T-cell (primary cell): Measurements from ENCODE around the gene RNASE12. TPM values are rescaled to one million over a fixed set of nuclear protein-coding genes. Genes with fewer than 3 reads are reported as not detected.

ENCODE experiments used
- ATAC-seq, 4 experiments: fragments of 200-7000 bp in 3 of 4; fragments of 150-1000 bp in 1 of 4; cut with Tn5 transposase; replicated peaks in 1 of 4; 1 replicate in 3 of 4; 2 replicates in 1 of 4; pipeline ENCODE4 v1.10.0; 2021; ENCODE audit warnings: moderate library complexity in 3 of 4, mild to moderate bottlenecking in 2 of 4, moderate number of reproducible peaks in 1 of 4
- CTCF ChIA-PET, 2 donors: fragments of 300-600 bp; sonication (Branson Sonifier 250); formaldehyde crosslinking; loops; one replicate each; lab custom pipeline; 2022; ENCODE audit warnings: antibody characterized with exemption in 2 of 2; lab: Charles Lee
- POLR2A ChIA-PET, 2 donors: fragments of 300-600 bp; sonication (Branson Sonifier 250); formaldehyde crosslinking; loops; one replicate each; lab custom pipeline; 2022; ENCODE audit warnings: antibody characterized with exemption in 2 of 2; lab: Charles Lee
- DNase-seq, 35 experiments: peaks; one replicate each; pipeline versions ENCODE4 v3.0.0 to v3.0.0-alpha.2; 2013 to 2023
- H3K27ac ChIP-seq: one replicate; pipeline ENCODE4 v1.5.1; 2013; ENCODE audit warnings: low read length
- H3K27me3 ChIP-seq, 2 experiments: replicated peaks in 1 of 2; 1 replicate in 1 of 2; 2 replicates in 1 of 2; pipeline versions ENCODE4 v1.6.1 to v1.7.0; 2013; ENCODE audit warnings: low read length in 1 of 2, mixed read lengths in 1 of 2; ENCODE audit not compliant: control insufficient read depth in 2 of 2, insufficient read depth in 2 of 2; ENCODE audit errors: extremely low read depth in 1 of 2
- H3K36me3 ChIP-seq, 2 donors: 1 replicate in 1 of 2; 2 replicates in 1 of 2; pipeline versions ENCODE4 v1.6.1 to v1.7.0; 2013; ENCODE audit warnings: low read length in 1 of 2; ENCODE audit not compliant: control insufficient read depth in 2 of 2, insufficient read depth in 1 of 2; ENCODE audit errors: extremely low read depth in 1 of 2
- H3K4me1 ChIP-seq, 2 experiments: 1 replicate in 1 of 2; 2 replicates in 1 of 2; pipeline versions ENCODE4 v1.6.1 to v1.7.0; 2013; ENCODE audit warnings: low read length in 2 of 2, mixed read lengths in 1 of 2; ENCODE audit not compliant: insufficient read depth in 2 of 2, control insufficient read depth in 1 of 2; ENCODE audit errors: extremely low read depth in 1 of 2
- H3K4me3 ChIP-seq, 2 donors: 1 replicate in 1 of 2; 2 replicates in 1 of 2; pipeline versions ENCODE4 v1.5.1 to v1.7.0; 2013; ENCODE audit warnings: mild to moderate bottlenecking in 2 of 2, low read length in 1 of 2, moderate library complexity in 1 of 2; ENCODE audit not compliant: control insufficient read depth in 1 of 2; ENCODE audit errors: extremely low read depth in 1 of 2
- H3K9me3 ChIP-seq: 2 replicates; pipeline ENCODE4 v1.7.0; 2013
- H3K27ac Mint-ChIP-seq, 2 donors: one replicate each; pipeline ENCODE4 v1.8.0; 2020 to 2021; ENCODE audit warnings: mild to moderate bottlenecking in 2 of 2, mixed read lengths in 2 of 2
- H3K27me3 Mint-ChIP-seq, 2 donors: one replicate each; pipeline ENCODE4 v1.8.0; 2021 to 2022; ENCODE audit warnings: mixed read lengths in 2 of 2
- H3K36me3 Mint-ChIP-seq: one replicate; pipeline ENCODE4 v1.8.0; 2021; ENCODE audit warnings: mixed read lengths
- H3K4me1 Mint-ChIP-seq, 3 donors: one replicate each; pipeline ENCODE4 v1.8.0; 2020 to 2022; ENCODE audit warnings: mixed read lengths in 3 of 3, mild to moderate bottlenecking in 1 of 3
- H3K4me3 Mint-ChIP-seq, 3 donors: one replicate each; pipeline ENCODE4 v1.8.0; 2020 to 2022; ENCODE audit warnings: mild to moderate bottlenecking in 3 of 3, mixed read lengths in 3 of 3, moderate library complexity in 3 of 3
- H3K9me3 Mint-ChIP-seq, 3 donors: one replicate each; pipeline ENCODE4 v1.8.0; 2020 to 2022; ENCODE audit warnings: mixed read lengths in 3 of 3
- WGBS: methylation state at CpG from one replicate; pipeline ENCODE4 v1.1.5; 2013; ENCODE audit warnings: missing lambda C conversion rate; ENCODE audit not compliant: insufficient coverage; 5-methylcytosine and 5-hydroxymethylcytosine counted together
- total RNA-seq, 35 experiments: library from RNA in 6 of 35; stranded (reverse) in 6 of 35; fragments of 120-200 nt in 1 of 35; gene quantifications; one replicate each; pipeline versions ENCODE4 v1.2.1 to v1.2.4 and lab custom pipeline; 2013 to 2026

RNASE12 gene
- total RNA-seq, 5 donors from 2014 or later (not counting 1 experiment from before 2014, with no cell fraction given): not detected

DNA sequence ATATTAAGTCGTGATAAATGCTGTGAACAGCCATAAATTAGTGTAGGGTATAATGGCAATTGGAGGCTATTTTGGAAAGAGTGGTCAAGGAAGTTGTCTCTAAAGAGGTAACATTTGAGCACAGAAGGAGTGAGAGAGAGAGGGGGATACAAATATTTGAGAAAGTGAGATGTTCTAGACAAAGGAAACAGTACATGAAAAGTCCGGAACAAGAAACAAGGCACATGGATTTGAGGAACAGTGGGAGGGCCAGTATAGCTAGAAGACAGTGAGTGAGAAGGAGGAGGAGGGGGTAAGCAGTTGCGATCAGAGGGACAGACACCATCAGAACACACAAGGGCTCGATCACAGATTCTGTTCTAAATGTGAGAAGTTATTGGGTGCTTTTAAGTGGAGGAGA, 20.1 kb upstream of the RNASE12 start:
- Histone ChIP-seq H3K4me1 (peaks cover 19 to 27% of the 10 kb centered on the region in 2 experiments), H3K9me3 (no peaks in the 10 kb centered on the region), H3K27me3 (no peaks in the 10 kb centered on the region), H3K27ac (no peak overlapping the region), H3K4me3 (no peak overlapping the region), H3K36me3 (no peaks in the 10 kb centered on the region)
- H3K36me3 Mint-ChIP-seq: no peaks in the 10 kb centered on the region
- whole genome bisulfite sequencing: 83% methylated on average over 4 of the region's 4 CpGs
- H3K9me3 Mint-ChIP-seq: no peaks in the 10 kb centered on the region
- DNase-seq: no peak
- H3K4me1 Mint-ChIP-seq: peaks cover 0 to 5% (median 4%) of the 10 kb centered on the region in 3 donors
- H3K4me3 Mint-ChIP-seq: no peak overlapping the region
- no peak for ATAC-seq
- no peak overlapping the region for H3K27ac Mint-ChIP-seq
- CTCF ChIA-PET: interaction anchor here (0.6 to 5.1 kb wide), 6 partner anchors 54 to 285 kb away, joined by 3 to 69 read pairs (median 10); no protein-coding TSS in a partner anchor
- POLR2A ChIA-PET: no interaction called here
- H3K27me3 Mint-ChIP-seq: no peaks in the 10 kb centered on the region

DNA sequence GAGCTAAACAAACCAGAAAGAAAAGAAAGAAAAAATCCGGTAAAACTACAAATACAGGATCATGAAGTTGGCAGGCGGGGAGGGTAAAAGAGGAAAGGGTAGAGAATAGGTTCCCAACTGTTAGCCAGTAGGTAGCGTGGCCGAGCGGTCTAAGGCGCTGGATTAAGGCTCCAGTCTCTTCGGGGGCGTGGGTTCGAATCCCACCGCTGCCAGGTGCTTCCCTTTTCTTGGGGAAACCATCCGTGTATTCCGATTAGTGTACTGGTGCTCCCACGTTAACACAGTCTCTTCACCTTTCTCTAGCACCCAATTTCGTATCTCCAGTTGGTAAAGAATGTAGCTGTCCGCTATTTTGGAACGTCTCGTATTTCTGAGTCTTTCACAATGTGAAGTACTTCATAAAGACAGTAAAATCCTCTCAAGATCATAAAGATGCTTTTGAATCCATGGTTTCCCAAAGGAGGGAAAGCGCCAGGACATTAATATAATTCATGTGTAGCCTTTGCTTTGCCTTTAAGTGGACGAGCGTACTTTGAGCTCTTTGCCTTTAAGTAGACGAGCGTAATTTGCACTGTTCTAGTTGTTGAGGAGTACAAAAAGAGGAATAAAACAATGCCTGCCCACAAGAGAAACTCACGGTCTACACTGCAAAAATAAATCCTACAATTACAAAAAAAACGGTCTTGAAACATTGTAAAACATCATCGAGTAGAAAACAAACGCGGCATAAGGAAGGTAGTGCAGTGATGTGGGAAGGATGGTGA, 19.0 kb upstream of the RNASE12 start:
- no peaks in the 10 kb centered on the region for H3K27me3 Mint-ChIP-seq
- H3K4me3 Mint-ChIP-seq: no peak overlapping the region
- no peaks in the 10 kb centered on the region for H3K36me3 Mint-ChIP-seq
- 3% methylated on average over 11 of the region's 27 CpGs for WGBS
- ChIA-PET POLR2A (interaction anchor here in 1 of 2 donors (0.9 kb wide), 1 partner anchor 199 kb away, joined by 3 read pairs; no protein-coding TSS in a partner anchor), CTCF (interaction anchor here (0.6 to 5.1 kb wide), 24 partner anchors 10 to 304 kb away, joined by 3 to 69 read pairs (median 4); partner anchors contain the start of genes PARP2 (in 2 of the 2), PIP4P1 (in 1 of the 2) and TTC5 (in 1 of the 2))
- no peaks in the 10 kb centered on the region for H3K36me3 ChIP-seq
- H3K9me3 Mint-ChIP-seq: no peaks in the 10 kb centered on the region
- H3K9me3 ChIP-seq: no peaks in the 10 kb centered on the region
- peak overlapping the region; percentile 67 to 95 for H3K4me3 ChIP-seq
- DNase-seq: peak in 33 of 35 experiments; percentile 36 to 82 (median 57)
- peak overlapping the region; percentile 30 for H3K27ac ChIP-seq
- no peak overlapping the region for H3K27ac Mint-ChIP-seq
- peaks cover 0 to 5% (median 1%) of the 10 kb centered on the region in 3 donors for H3K4me1 Mint-ChIP-seq
- H3K27me3 ChIP-seq: no peaks in the 10 kb centered on the region
- ATAC-seq: peak in 3 of 4 experiments; percentile 12 to 23 (median 19)
- H3K4me1 ChIP-seq: peaks cover 19 to 27% of the 10 kb centered on the region in 2 experiments

DNA sequence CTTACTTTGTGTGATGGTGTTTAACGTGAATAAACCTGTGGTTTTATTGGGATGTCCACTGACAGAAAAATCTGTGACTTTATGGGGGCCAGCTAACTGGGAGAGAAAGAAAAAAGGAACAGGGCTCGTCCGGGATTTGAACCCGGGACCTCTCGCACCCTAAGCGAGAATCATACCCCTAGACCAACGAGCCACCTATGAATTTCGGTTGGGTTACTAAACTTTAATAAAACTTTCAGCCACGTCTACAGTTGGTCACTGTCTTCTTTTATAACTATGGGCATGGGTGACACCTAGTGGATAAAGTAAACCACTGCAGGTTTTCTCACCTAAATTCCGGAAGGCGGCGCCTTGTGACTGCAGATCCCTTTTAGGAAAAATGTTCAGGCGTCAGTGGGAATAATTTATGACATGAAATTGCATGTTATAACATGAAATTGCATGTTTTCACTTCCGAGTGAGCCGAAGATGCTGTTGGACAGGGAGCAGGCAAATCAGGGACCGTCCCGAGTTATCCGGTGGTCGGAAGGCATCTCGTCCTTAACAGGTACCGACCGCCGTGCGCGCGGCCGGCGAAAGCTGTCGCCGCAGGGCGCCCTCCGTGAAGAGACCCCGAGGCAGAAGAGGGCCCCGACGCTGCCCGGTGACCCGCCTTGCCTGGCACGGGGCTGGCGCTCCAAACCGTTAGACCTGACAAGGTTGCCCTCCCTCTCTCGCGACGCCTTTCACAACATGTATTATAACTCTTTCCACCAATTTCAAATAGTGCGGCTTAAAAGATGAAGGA, 18.2 kb upstream of the RNASE12 start:
- Mint-ChIP-seq H3K27me3 (no peaks in the 10 kb centered on the region), H3K9me3 (no peaks in the 10 kb centered on the region), H3K4me1 (peaks cover 0 to 1% (median under 1%) of the 10 kb centered on the region in 3 donors), H3K27ac (no peak overlapping the region), H3K4me3 (no peak overlapping the region), H3K36me3 (no peaks in the 10 kb centered on the region)
- Histone ChIP-seq H3K27me3 (no peaks in the 10 kb centered on the region), H3K4me3 (peak overlapping the region; percentile 67 to 95), H3K36me3 (no peaks in the 10 kb centered on the region), H3K4me1 (peaks cover 19 to 26% of the 10 kb centered on the region in 2 experiments), H3K9me3 (no peaks in the 10 kb centered on the region), H3K27ac (no peak overlapping the region)
- POLR2A ChIA-PET: interaction anchor here in 1 of 2 donors (0.9 kb wide), 1 partner anchor 198 kb away, joined by 3 read pairs; no protein-coding TSS in a partner anchor
- CTCF ChIA-PET: interaction anchor here (0.6 to 5.1 kb wide), 26 partner anchors 10 to 304 kb away, joined by 3 to 69 read pairs (median 4); partner anchors contain the start of genes PARP2 (in 2 of the 2), PIP4P1 (in 1 of the 2) and TTC5 (in 1 of the 2)
- ATAC-seq: peak; percentile 11 to 32 (median 21)
- peak in 29 of 35 experiments; percentile 22 to 87 (median 46) for DNase-seq
- under 1% methylated on average over 29 of the region's 44 CpGs for WGBS

DNA sequence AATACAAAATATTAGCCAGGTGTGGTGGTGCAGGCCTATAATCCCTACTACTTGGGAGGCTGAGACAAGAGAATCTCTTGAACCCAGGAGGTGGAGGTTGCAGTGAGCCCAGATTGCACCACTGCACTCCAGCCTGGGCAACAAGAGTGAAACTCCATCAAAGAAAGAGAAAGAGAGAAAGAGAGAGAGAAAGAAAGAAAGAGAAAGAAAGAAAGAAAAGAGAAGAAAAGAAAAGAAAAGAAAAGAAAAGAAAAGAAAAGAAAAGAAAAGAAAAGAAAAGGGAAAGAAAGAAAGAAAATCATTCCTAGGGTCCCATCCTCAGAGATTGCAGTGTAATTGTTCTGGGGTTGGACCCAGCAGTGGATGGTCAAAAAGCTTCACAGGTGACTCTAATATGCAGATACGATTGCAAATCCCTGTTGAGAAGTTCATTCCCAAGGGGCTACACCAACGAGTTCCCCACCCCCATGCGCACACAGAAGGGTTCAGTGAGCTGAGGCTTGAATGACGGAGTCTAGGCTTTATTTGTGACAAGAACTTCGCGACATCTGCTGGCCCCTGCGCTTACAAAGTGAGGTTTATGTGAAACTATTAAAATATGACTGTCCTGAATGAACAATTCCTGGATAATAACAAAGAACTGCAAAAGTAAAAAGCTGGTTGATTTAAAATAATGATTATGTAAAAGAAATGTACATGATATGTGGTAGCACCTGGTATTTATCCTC, 17.4 kb upstream of the RNASE12 start:
- Histone ChIP-seq H3K27ac (no peak overlapping the region), H3K4me3 (no peak overlapping the region), H3K27me3 (no peaks in the 10 kb centered on the region), H3K9me3 (no peaks in the 10 kb centered on the region), H3K36me3 (no peaks in the 10 kb centered on the region), H3K4me1 (peaks cover 15 to 19% of the 10 kb centered on the region in 2 experiments)
- ATAC-seq (no peak), DNase-seq (no peak)
- H3K4me1 Mint-ChIP-seq: peaks cover 0 to 1% (median 0%) of the 10 kb centered on the region in 3 donors
- no peaks in the 10 kb centered on the region for H3K36me3 Mint-ChIP-seq
- H3K27ac Mint-ChIP-seq: no peak overlapping the region
- no peaks in the 10 kb centered on the region for H3K9me3 Mint-ChIP-seq
- 100% methylated on average over 2 of the region's 7 CpGs for WGBS
- ChIA-PET CTCF (interaction anchor here (0.7 to 5.1 kb wide), 10 partner anchors 9 to 282 kb away, joined by 3 to 69 read pairs (median 4); partner anchors contain the start of gene TEP1 (in 1 of the 2)), POLR2A (no interaction called here)
- H3K4me3 Mint-ChIP-seq: no peak overlapping the region
- no peaks in the 10 kb centered on the region for H3K27me3 Mint-ChIP-seq

DNA sequence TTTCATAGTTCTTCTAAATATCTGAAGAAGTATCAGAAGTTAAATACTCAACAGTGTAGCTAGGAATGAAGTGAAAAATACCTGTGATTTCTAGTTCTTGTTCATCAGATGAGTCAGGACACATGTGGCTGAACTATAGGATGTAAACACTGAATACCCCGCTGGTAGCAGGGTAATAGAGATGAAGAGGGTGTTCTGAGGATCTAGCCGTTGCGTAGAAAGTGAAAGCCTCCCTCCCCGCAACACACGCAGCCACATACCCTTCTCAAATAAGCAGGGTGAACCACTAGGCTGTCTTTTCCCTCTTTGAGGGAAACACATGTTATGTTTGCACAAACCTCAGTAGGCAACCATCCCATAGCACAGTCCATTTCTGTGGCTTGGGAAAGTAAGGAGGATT, 16.4 kb upstream of the RNASE12 start:
- CTCF ChIA-PET: interaction anchor here (1.1 to 5.1 kb wide), 5 partner anchors 75 to 281 kb away, joined by 4 to 69 read pairs (median 5); partner anchors contain the start of gene TEP1 (in 1 of the 2)
- peaks cover 0 to 1% (median 0%) of the 10 kb centered on the region in 3 donors for H3K4me1 Mint-ChIP-seq
- ATAC-seq: no peak
- POLR2A ChIA-PET: no interaction called here
- Histone ChIP-seq H3K4me3 (no peak overlapping the region), H3K9me3 (no peaks in the 10 kb centered on the region), H3K36me3 (no peaks in the 10 kb centered on the region), H3K27ac (no peak overlapping the region), H3K27me3 (no peaks in the 10 kb centered on the region), H3K4me1 (peaks cover 10 to 15% of the 10 kb centered on the region in 2 experiments)
- no peak overlapping the region for H3K27ac Mint-ChIP-seq
- no CpG with 5 or more reads among the region's 5 CpGs for WGBS
- H3K27me3 Mint-ChIP-seq: no peaks in the 10 kb centered on the region
- H3K4me3 Mint-ChIP-seq: no peak overlapping the region
- DNase-seq: no peak
- H3K36me3 Mint-ChIP-seq: no peaks in the 10 kb centered on the region
- H3K9me3 Mint-ChIP-seq: no peaks in the 10 kb centered on the region
